Hypothalamus (tissue), 51 donors: Measurements from ENCODE around the gene ASB16.

Experiments
- DNase-seq, 51 donors: peaks; one replicate each; lab custom pipeline; 2025; lab: John Stamatoyannopoulos, UW

ASB16 gene

DNA sequence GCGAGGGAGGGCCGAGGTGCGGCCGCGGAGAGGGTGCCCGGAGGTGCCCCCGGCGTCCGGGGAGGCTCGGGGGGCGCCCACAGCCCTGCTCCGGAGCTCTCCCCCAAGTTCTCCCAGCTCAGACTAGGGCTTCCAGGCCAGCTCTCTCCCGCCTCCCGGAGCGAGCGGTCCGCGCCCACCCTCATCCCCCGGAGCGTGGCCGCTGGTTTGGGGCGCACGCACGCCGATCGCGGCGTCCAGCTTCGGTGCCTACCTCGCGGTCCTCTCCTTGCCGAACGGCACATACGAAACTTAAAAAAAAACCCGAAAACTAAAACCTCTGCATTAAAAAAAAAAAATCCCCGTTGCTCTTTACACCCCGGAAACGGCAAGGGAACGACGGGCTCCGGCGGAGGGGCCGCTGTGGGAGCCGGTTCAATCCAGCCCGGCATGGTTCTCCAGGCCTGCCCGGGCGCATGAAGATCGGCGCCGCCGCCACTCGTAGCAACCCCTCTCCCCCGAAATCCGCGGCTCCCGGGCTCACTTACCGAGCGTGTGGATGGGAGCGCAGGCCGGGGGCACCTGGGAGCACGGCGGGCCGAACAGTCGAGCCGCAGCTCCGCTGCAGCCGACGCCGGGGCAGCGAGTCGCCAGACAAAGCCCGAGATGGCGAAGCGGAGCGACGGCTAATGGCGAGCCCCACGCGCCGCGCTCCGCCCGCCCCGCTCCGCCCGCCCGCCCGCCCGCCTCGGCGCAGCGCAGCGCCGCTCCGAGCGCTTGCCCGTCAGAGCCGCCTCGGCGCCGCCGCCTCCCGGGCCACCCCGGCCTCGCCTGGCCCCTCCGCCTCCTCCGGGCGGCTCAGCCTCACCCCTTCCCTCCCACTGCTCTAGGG is 49.9 kb downstream of the ASB16 start:
- DNase-seq: peak in 33 of 51 donors; percentile 18 to 77 (median 57)

DNA sequence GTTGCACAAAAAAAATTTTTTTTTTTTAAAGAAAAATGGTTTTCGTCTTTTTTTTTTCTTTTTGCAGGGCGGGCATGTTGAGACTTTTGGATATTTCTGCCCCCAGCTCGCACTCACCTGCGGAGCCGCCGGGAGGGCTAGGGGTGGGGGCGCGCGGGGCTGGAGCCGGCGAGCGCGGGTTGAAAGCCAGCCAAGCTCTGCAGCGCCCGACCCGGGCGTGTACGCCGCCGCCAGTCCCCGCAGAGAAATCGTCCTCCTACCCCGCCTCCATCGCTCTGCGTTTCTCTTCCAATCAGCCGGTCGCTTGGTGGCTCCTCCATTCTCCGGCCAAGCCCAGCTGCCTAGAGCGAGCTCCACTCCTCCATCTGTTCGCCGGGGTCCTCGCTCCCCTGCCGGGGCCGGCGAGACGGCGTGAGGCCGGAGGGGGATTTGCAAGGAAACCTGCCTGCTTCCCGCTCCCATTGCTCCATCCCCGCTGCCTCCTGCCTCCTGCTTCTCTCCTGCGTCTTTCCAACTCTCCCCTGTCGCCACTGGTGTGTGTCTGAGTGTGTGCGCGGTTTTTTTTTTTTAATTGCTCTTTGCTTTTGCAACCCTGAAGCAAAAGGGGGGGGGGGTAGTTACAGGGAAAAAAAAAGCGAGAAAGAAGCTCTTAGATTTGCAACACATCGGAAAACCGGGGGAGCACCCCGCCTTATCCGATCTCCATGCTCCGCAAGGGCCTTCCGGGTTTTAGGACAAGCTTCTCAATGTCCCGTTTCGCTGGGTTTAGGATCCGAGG is 50.8 kb downstream of the ASB16 start:
- DNase-seq: peak in 50 of 51 donors; percentile 20 to 88 (median 62)

GRCh38 chr17:44221862-44222111 is 51.3 kb downstream of the ASB16 start:
- peak in 4 of 51 donors; percentile 48 to 88 (median 55) for DNase-seq

DNA sequence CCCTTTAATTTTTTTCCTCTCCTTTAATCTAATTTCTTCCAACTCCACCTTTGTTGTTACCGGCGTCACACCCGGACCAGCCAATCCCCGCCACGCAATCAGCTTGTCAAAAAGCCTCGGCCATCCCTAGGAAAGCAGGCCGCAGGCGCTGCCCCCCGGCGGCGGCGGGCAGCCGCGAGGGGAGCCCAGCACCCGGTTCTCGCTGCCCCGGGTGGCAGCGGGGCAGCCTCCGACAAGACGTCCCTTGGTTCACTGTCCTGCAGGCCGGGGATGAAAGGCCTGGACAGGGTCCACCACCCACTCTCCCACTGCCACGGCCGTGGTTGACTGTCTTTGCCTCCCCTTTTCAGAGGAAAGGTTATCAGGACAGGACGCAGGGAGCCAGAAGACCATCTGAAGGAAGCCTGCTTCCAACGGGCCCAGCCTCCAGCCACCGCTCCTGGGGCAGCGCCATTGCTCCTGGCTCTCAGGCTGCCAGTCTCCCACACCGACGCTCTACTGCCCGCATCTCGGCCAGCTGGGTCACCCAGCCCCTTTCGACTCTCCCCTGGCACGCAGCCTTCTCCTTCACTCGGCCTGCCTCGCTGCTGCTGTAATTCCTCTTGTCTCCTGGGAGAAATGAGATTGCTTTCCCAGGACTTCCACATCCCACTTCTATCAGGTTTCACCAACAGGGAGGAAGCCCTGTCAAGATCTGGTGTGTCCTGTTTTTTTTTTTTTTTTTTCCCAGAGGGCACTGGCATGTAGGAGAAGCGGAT is 51.8 kb downstream of the ASB16 start:
- DNase-seq: peak; percentile 45 to 91 (median 78)

- peak in 18 of 51 donors; percentile 8 to 48 (median 20) for DNase-seq
These were observed 53.1 kb downstream of the ASB16 start for GRCh38 chr17:44223541-44224071.
